Measurements from ENCODE around the gene PACSIN2.
"Not testable (repeated sequence)": the region's sequence is repeated elsewhere in the genome, so short reads cannot be mapped to it uniquely, and the experiment has no call there.

DNA sequence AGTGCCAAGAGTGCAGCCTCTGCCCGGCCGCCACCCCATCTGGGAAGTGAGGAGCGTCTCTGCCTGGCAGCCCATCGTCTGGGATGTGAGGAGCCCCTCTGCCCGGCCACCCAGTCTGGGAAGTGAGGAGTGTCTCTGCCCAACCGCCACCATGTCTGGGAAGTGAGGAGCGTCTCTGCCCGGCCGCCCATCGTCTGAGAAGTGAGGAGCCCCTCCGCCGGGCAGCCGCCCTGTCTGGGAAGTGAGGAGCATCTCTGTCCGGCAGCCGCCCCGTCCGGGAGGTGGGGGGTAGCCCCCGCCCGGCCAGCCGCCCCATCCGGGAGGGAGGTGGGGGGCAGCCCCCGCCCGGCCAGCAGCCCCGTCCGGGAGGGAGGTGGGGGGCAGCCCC, 43.5 kb downstream of the PACSIN2 start:
- not testable (repeated sequence) for TF ChIP-seq RNF2 (IDR thresholded peaks at IDR 0.05; ENCODE audit: borderline replicate concordance, low read depth); MYC (IDR thresholded peaks at IDR 0.05; ENCODE audit: borderline replicate concordance, low read length); EP300 (IDR thresholded peaks at IDR 0.05); FOSB (CRISPR knock-in tag; IDR thresholded peaks at IDR 0.05); RAD21 (conservative IDR thresholded peaks at IDR 0.05 in 1 of 2, IDR thresholded peaks at IDR 0.05 in 1 of 2); CBX8 (IDR thresholded peaks at IDR 0.05); ESRRA (IDR thresholded peaks at IDR 0.05; ENCODE audit: borderline replicate concordance, low read length); KDM1A (IDR thresholded peaks at IDR 0.05; ENCODE audit: low read depth); CEBPB (IDR thresholded peaks at IDR 0.05)
- TF ChIP-seq, protein P1, sequence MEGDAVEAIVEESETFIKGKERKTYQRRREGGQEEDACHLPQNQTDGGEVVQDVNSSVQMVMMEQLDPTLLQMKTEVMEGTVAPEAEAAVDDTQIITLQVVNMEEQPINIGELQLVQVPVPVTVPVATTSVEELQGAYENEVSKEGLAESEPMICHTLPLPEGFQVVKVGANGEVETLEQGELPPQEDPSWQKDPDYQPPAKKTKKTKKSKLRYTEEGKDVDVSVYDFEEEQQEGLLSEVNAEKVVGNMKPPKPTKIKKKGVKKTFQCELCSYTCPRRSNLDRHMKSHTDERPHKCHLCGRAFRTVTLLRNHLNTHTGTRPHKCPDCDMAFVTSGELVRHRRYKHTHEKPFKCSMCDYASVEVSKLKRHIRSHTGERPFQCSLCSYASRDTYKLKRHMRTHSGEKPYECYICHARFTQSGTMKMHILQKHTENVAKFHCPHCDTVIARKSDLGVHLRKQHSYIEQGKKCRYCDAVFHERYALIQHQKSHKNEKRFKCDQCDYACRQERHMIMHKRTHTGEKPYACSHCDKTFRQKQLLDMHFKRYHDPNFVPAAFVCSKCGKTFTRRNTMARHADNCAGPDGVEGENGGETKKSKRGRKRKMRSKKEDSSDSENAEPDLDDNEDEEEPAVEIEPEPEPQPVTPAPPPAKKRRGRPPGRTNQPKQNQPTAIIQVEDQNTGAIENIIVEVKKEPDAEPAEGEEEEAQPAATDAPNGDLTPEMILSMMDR (IDR thresholded peaks at IDR 0.05) = not testable (repeated sequence)
- TF ChIP-seq, protein P2, sequence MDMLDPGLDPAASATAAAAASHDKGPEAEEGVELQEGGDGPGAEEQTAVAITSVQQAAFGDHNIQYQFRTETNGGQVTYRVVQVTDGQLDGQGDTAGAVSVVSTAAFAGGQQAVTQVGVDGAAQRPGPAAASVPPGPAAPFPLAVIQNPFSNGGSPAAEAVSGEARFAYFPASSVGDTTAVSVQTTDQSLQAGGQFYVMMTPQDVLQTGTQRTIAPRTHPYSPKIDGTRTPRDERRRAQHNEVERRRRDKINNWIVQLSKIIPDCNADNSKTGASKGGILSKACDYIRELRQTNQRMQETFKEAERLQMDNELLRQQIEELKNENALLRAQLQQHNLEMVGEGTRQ (IDR thresholded peaks at IDR 0.05) = not testable (repeated sequence)

Data from A549 (cell line).